NCI-H345 treated with DMSO at 0.1 percent for 48 hours (cell line): ENCODE results near the gene CPB2.

Experiments
- DNase-seq: peaks from one replicate; lab custom pipeline; 2025; ENCODE audit not compliant: unreplicated experiment; lab: John Stamatoyannopoulos, UW

CPB2 gene

GRCh38 chr13:46053162-46054012, 51.4 kb downstream of the CPB2 start:
- no peak for DNase-seq

GRCh38 chr13:46052319-46053161, 52.3 kb downstream of the CPB2 start, which contains the start of gene ZC3H13:
TSS of gene ZC3H13 (minus strand) at chr13:46052746. CDS start at chr13:46045507, 7,239 bp downstream.
- DNase-seq = peak; percentile 72

- no peak for DNase-seq
Measured at GRCh38 chr13:46051968-46052318, 52.9 kb downstream of the CPB2 start.

GRCh38 chr13:46050771-46051170, 54.1 kb downstream of the CPB2 start:
- no peak for DNase-seq

DNA sequence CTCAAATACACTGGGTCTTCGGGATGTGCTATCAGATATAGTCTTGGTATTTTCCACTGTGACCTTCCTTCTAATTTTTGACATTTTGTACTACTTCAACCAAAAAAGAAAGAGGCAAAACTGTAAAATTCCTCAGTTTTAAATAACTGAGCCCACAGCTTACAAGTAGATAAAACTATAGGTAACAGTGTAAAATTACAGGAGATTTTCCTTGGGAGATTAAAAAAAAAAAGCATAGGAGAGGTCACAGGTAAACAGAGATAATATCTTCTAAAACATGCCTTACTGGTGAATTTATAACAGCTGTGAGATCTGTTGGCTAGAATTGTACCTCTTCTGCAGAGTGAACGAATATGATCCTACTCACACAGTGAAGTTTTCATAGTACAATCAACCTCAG, 59.4 kb downstream of the CPB2 start:
- no peak for DNase-seq

DNA sequence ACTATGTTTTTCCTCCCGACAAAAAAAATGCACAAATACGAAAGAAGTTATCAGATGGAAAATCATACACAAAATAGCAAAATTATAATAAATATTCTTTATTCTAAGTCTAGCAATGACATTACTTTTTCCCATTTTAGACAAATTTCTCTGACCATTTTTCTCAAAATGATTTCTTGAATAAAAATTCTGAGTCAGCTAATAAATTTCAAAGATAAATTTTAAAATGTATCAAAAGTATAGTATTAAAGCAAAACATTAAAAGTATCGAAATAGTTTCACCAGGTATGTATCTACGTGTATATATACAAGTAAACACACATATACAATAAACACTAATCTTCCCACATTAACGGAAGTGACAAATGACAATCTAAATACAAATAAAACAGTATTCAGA, 61.2 kb downstream of the CPB2 start:
- no peak for DNase-seq

DNA sequence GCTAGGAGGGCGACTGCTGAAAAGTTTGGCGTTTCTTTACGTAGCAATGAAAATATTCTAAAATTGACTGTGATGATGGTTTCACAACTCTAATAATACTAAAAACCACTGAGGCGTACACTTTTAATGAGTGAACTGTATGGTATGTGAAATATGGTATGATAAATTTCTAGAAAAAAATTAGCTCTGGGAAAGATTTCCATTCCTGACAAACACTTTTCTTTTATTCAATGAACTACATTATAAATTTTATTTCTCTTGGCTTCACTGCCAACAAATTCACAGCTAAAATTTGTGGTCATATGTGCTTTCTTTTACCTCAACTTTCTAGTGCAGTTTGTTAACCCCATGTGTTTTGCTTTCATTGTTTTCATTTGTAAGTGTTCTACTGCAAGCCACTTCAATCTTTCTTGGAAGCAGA, 63.4 kb downstream of the CPB2 start:
- no peak for DNase-seq

GRCh38 chr13:46040763-46041162, 64.1 kb downstream of the CPB2 start:
- no peak for DNase-seq

GRCh38 chr13:46039411-46040182, 65.2 kb downstream of the CPB2 start:
- no peak for DNase-seq

GRCh38 chr13:46038296-46038695, 66.5 kb downstream of the CPB2 start:
- no peak for DNase-seq

DNA sequence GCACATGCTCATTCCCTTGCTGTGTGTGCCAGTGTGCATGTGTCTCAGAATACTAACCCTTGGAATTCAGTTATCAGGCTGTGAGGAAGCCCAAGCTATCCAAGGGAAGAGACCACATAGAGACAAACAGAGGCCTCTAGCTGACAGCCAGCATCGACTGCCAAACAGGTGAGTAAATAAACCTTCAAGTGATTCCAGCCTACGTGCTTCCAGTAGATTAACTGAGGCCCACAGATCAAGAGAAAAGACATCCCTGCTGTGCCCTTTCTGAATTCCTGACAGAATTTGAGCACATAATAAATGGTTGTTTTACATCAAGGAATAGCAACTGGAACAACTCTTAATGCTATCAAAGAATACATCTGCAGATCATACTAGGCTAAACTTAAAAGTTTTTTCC, 69.8 kb downstream of the CPB2 start:
- DNase-seq = peak; percentile 26

GRCh38 chr13:46032341-46032740, 72.5 kb downstream of the CPB2 start:
- no peak for DNase-seq

DNA sequence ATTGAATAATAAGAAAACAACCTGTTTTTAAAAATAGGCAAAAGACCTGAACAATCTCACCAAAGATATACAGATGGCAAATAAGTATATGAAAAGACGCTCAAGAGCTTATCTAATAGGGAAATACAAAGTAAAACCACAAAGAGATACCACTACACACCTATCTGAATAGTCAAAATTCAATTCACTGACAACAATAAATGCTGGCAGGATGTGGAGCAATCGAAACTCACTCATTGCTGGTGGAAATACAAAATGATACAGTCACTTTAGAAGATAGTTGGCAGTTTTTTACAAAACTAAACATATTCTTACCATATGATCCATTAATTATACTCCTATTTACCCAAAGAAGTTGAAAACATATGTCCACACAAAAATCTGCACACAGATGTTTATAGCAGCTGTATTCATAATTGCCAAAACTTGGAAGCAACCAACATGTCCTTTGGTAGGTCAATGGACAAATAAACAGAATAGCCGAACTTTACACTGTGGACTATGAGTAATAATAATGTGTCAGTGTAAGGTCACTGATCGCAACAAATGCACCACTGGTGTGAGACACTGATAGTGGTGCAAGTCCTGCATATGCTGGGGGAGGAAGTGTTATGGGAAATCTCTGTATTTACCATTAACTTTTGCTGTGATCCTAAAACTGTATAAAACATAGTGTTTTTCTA, 73.1 kb downstream of the CPB2 start:
- DNase-seq = no peak

DNA sequence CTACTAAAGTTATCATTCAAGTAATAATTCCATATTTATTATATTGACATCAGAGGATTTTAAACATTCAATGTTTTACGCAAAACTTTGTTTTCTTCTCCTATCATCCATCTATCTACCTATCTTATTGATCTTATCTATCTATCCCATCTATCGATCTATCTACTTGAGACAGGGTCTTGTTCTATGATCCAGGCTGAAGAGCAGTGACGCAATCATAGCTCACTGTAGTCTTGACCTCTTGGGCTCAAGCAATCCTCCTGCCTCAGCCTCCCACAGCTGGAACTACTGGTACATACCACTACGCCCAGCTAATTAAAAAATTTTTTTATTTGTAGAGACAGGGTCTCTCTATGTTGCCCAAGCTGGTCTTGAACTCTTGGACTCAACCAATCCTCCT, 79.7 kb downstream of the CPB2 start:
- DNase-seq = no peak

DNA sequence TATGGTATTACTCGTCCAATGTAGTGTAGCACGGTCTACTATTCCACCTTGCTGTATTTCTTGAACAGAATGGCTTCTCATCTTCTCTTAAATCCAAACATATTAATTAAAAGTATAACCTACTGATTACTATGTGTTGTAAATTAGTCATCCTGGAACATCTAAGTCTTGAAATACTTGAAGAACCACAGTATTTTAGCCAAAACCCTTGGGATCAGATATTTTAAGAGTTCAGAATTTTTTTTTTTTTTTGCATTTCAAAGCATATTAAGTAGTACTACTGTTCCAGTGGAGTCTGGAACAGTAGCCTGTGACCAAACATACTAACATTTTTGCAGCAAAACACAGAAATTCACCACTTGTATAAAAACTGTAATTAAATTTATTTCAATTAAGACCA, 82.4 kb downstream of the CPB2 start:
- DNase-seq = no peak

DNA sequence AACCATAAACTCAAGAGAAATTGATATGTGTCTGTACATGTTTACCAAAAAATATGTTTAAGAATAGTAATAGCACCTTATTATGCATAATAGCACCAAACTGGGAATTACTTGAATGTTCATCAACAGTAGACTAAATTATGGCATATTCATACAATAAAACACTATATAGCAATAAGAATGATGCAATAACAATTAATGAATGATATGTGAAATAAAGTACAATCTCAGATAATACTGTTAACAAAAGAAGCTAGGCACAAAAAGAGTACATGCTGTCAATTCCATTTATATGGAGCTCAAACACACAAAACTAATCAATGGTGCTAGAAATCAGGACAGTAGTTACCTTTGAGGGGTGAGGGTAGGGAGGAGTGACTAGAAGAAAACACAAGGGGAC, 88.6 kb downstream of the CPB2 start:
- no peak for DNase-seq

DNA sequence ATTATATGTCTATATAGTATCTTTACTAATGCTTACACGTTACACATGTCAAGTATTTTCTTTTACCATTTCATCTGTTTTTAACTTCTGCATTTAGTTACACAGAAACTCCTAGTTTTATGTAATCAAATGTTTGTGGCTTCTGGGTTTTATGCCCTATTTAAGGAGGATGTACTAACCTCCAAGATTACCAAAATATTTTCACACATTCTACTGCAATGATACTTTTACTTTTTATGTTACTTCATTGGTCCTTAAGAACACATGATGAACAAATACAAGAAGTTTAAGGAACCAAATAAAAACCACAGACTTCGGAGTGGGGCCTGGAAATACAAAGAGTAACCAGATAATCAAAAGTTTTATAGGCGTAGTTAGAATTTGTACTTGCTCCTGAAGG, 89.5 kb downstream of the CPB2 start:
- DNase-seq = no peak

GRCh38 chr13:46012404-46012803, 92.4 kb downstream of the CPB2 start:
- DNase-seq = no peak

- no peak for DNase-seq
Measured at GRCh38 chr13:46010148-46010547, 94.7 kb downstream of the CPB2 start.

- DNase-seq = no peak
Measured at GRCh38 chr13:46008631-46009030, 96.2 kb downstream of the CPB2 start.
